GM11168 (cell line): ENCODE data around the gene ZC3H12C.
"Not testable (repeated sequence)": the region's sequence is repeated elsewhere in the genome, so short reads cannot be mapped to it uniquely, and the experiment has no call there.

Experiments
- in situ Hi-C: fragments of 300-500 bp; cut with MboI; formaldehyde crosslinking; loops from one replicate; pipeline ENCODE4 v1.12.0; 2022; ENCODE audit warnings: low sequenced_read_pairs; ENCODE audit not compliant: unreplicated experiment

The ZC3H12C gene

DNA sequence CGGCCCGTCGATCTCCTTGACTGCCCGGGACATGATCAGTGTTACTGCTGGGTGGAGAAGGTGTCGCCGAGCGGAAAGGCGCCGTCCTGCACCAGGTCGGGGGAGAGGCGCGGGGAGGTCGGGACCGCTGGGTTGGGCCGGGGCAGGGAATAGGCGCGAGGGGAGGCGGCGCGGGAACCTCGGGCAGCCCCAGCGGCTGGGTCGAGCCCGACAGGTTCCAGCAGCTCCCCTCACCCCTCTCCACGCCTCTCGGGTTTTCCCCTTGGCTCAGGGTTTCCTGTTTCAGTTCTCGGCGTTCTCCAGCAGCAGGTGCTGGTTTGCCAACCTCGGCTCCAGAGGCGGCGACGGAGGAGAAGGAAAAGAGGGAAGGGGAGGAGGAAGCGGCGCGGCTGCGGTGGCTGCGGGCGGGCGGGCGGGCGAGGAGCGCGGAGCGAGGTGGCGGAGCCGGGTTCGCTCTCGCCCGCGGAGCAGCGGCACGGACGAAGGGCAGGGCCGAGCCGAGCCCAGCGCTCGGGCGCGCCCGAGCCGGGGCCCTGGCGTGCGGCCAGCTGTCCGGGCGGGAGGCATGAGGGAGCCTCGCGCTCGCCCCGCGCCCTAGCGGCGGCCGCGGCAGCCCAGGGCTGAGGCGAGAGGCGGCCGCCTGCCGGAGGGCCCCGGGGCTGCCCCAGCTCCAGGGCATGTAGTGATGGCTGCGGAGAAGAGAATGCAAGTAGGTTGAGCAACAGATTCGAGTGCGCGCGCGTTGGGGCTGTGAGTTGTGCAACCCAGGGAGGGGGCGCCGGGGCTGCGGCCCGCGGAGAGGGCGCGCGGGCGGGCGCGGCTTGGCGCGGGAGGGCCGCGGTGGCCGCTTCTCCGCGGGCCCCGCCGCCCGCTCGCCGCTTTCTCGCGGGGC lies at the start of gene ZC3H12C:
TSS of gene ZC3H12C (plus strand) at position 878 of the 892 bp plus-strand sequence. CDS start 20 bp downstream, outside the sequence.
- in situ Hi-C loops, result no loop called here

DNA sequence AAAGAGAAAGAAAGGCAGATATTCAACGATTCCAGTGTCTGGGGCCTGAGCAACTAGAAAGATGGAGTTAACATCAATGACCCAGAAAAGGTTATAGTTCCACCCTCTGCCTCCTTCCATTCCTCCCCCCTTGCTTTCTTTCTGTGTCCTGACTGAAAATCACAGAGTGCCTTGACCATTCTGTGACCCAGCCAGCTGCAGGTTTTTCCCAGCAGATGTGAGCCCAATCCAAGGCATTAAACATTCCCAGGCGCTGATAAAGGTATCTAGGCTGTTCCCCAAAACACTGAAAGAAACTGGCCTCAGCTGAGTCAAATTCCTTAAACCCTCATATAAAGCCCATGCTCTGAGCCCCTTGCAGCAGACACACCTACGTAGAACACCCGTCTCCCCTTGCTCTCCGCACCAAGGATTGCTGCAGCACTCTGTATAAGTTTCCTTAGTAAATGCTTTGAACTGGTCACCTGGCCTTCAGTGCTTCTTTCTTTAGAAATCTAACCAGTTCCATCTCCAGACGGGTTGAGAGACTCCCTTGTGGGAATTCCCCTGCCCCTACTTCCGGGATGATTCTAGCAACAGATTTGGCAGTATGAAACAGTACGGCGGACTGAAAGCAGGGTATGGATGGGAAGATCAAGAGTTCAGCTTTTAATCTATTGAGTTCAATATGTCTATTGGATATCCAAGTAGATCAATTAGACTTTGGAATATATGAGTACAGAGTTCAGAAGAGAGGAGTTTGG lies 48.8 kb upstream of the ZC3H12C start:
- in situ Hi-C loops, result no loop called here

- in situ Hi-C loops, result no loop called here
Observed at GRCh38 chr11:110046775-110047380, 46.3 kb upstream of the ZC3H12C start.

DNA sequence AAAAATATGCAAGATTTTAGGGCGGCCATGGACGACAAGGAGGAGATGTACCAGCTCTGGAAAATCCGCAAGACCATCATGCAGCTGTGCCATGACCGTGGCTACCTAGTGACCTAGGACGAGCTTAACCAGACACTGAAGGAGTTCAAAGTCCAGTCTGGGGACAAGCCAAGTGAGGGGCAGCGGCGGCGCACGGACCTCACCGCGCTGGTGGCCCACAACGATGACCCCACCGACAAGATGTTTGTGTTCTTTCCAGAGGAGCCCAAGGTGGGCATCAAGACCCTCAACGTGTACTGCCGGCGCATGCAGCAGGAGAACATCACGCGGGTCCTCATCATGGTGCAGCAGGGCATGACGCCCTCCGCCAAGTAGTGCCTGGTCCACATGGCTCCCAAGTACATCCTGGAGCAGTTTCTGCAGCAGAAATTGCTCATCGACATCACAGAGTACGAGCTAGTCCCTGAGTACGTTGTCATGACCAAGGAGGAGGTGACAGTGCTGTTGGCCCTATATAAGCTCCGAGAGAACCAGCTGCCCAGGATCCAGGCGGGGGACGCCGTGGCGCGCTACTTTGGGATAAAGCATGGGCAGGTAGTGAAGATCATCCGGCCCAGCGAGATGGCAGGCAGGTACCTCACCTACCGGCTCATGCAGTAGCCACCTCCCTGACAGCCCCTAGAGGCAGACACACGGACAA lies 43.5 kb upstream of the ZC3H12C start:
- in situ Hi-C loops, result no loop called here

GRCh38 chr11:110050201-110050506 lies 43.0 kb upstream of the ZC3H12C start:
- in situ Hi-C loops, result no loop called here

- in situ Hi-C loops, result no loop called here
Observed at GRCh38 chr11:110053848-110054414, 39.3 kb upstream of the ZC3H12C start.

GRCh38 chr11:110056956-110057355 lies 36.2 kb upstream of the ZC3H12C start:
- in situ Hi-C loops, result no loop called here

DNA sequence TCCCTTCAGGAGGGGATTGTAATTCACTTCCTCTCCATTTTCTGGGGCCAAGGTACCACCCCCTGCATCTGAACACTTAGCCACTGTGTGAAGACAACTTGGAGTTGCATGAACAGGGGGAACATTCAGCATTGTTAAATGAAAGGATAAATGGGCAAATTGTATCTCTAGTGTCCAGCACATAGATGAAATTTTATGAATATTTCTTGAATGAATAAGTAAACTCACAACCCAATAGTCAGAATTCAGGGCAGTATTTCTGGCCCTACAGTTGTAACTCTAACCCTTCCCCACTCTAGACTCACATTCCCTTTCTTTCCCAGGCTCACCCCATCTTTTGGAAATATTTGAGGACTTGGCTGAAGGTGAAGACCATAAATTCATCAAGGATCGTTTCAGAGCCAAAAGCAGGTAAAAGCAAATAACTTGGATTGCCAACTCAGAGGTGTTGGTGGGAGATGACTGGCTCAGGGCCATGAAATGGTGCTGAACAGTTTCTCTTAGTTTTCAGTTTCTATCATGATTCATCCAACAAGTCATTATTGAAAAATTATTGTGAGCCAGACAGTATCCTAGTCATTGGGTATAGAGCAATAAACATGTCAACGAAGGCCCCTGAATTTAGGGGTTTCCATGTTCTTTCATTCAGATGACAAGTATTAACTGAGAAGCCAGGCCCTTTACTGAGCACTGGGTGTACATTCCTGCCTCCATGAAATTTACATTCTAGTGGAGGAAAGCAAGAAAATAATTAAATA lies 33.3 kb upstream of the ZC3H12C start:
- in situ Hi-C loops, result no loop called here

- in situ Hi-C loops, result no loop called here
Observed at GRCh38 chr11:110061296-110061695, 31.9 kb upstream of the ZC3H12C start.

GRCh38 chr11:110062247-110062646 lies 30.9 kb upstream of the ZC3H12C start:
- in situ Hi-C loops, result no loop called here

GRCh38 chr11:110065189-110065588 lies 28.0 kb upstream of the ZC3H12C start:
- in situ Hi-C loops, result no loop called here

DNA sequence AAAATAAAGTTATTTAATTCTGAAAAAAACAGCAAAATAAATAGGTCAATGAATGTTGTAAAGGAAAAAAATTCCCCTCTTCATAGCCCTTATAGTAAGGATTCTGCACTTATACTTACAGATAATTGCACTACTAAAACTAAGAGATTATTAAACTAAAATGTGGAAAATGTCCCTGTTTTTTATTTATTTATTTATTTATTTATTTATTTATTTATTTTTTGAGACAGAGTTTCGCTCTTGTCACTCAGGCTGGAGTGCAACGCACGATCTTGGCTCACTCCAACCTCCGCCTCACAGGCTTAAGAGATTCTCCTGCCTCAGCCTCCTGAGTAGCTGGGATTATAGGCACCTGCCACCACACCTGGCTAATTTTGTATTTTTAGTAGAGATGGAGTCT lies 25.2 kb upstream of the ZC3H12C start:
- in situ Hi-C loops, result not testable (repeated sequence)

DNA sequence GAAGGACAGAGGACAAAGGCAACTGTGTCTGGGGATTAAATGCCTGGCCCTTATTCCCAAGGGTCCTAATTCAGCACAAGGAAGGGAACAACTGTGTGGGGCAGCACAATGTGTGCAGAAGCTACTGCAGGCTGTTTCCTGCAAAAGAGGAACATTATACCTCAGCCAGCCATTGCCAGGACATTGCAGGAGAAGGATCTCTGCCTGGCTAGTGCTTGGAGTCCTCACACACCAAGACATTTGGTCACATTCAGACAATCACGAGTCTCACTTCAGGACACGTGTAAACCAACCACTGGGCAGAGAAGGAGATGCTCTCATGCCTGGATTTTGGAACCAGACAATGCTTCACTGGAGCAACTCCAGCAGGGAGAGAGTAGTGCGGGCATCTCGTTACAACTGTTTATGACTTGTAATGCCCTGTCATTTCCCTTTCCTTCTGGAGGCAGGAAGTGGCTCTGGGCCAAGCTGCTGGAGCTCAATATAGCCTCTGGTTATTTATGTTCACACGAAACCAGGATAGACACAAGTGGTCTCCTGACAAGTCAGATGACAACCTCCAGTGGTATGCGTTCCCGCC lies 23.9 kb upstream of the ZC3H12C start:
- in situ Hi-C loops, result no loop called here

GRCh38 chr11:110070176-110070575 lies 23.0 kb upstream of the ZC3H12C start:
- in situ Hi-C loops, result no loop called here

DNA sequence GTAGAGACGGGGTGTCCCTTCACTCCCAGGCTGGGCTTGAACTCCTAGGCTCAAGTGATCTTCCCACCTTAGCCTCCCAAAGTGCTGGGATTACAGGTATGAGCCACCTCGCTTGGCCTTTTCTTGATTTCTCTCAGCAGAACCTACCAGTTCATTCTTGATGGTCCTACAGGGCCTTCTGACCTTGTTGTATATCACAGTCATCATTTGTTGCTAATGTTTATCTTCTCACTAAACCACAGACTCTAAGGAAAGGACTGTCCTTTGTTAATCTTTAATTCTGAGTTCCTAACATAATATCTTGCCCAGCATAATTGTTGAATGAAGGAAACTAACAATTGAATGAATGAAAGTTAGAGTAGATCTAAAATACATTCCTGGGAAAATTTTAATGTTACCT lies 22.0 kb upstream of the ZC3H12C start:
- in situ Hi-C loops, result no loop called here

DNA sequence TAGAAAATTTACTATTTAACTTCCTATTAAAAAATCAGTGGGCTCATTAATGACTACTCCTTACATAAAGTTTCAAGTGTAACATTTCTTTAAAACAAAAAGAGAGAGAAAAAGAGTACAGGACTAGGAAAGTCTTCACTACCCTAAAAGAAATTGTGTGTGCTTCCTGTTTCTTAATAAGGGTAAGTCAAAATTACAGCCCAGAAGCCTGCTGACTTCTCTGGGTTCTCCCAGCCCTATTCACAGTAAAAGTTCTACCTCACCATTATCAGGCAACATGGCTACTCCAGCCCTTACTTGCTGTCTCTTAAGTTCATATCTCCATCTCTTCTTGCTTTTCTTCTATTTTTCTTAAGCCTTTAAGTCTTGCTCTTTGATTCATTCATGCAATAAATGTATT lies 20.3 kb upstream of the ZC3H12C start:
- in situ Hi-C loops, result no loop called here

DNA sequence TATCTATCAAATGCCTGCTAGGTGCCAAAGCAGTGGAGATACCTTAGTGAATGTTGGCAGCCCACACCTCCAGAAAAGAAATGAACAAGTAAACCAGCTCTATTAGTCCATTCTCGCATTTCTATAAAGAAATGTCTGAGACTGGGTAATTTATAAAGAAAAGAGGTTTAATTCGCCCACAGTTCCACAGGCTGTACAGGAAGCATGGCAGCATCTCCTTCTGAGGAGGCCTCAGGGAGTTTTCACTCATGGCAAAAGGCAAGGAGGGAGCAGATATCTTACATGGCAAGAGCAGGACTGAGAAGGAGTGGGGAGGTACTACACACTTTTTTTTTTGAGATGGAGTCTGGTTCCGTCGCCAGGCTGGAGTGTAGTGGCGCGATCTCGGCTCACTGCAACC lies 18.7 kb upstream of the ZC3H12C start:
- in situ Hi-C loops, result no loop called here

GRCh38 chr11:110075105-110075846 lies 17.9 kb upstream of the ZC3H12C start:
- in situ Hi-C loops, result no loop called here

DNA sequence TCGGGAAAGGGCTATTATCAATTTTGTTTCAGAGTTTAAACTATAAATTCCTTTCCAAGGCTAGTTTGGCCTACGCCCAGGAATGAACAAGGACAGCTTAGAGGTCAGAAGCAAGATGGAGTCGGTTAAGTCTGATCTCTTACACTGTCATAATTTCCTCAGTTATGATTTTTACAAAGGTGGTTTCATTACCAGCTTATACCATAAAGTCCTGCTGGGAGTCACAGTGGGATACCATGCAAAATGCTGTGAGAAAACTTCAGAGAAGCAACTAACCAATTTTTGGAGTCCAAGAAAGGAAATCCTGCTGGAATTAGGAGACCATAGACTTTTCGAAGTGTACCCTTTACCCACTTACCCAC lies 17.4 kb upstream of the ZC3H12C start:
- in situ Hi-C loops, result no loop called here
